ENCODE data around the gene TBC1D22A. TPM values are rescaled to one million over a fixed set of nuclear protein-coding genes. Genes with fewer than 3 reads are reported as not detected.

The TBC1D22A gene
- total and polyA plus RNA-seq, 2 donors from 2014 or later = 24.6 to 39.4 TPM

- DNase-seq (peak in 1 of 5 donors; percentile 65), FAIRE-seq (no peak)
- Histone ChIP-seq H3K4me3 (ENCODE audit: low read length in 3 of 3) (no peak overlapping the region), H3K27ac (ENCODE audit: low read depth in 2 of 2, low read length in 2 of 2) (no peak overlapping the region), H3K9ac (ENCODE audit: low read length in 3 of 3) (no peak overlapping the region), H3K27me3 (ENCODE audit: control insufficient read depth, insufficient read depth, low read length) (no peaks in the 10 kb centered on the region), H3K9me3 (ENCODE audit: control insufficient read depth in 2 of 3, insufficient read depth in 1 of 3, low read length in 3 of 3) (no peaks in the 10 kb centered on the region), H3K36me3 (ENCODE audit: control insufficient read depth in 2 of 3, insufficient read depth in 3 of 3, low read length in 3 of 3) (peaks cover 0 to 6% (median 1%) of the 10 kb centered on the region in 3 donors), H3K4me1 (ENCODE audit: control insufficient read depth in 2 of 3, insufficient read depth in 2 of 3, low read depth in 1 of 3, low read length in 3 of 3) (no peaks in the 10 kb centered on the region)
- intact Hi-C loops (cut with DNase I) = no loop called here
- TF ChIP-seq CTCF (IDR thresholded peaks at IDR 0.05; ENCODE audit: borderline replicate concordance, extremely low read depth, insufficient read depth) = no peak
Measured at GRCh38 chr22:47054231-47055072, 292.0 kb downstream of the TBC1D22A start.

- no peaks in the 10 kb centered on the region for H3K27me3 ChIP-seq (ENCODE audit: control insufficient read depth, insufficient read depth, low read length)
- DNase-seq (peak in 1 of 5 donors; percentile 39), FAIRE-seq (no peak)
- intact Hi-C loops (cut with DNase I) = no loop called here
- H3K27ac ChIP-seq (ENCODE audit: low read depth in 2 of 2, low read length in 2 of 2) = no peak overlapping the region
- H3K9me3 ChIP-seq (ENCODE audit: control insufficient read depth in 2 of 3, insufficient read depth in 1 of 3, low read length in 3 of 3) = no peaks in the 10 kb centered on the region
- no peaks in the 10 kb centered on the region for H3K4me1 ChIP-seq (ENCODE audit: control insufficient read depth in 2 of 3, insufficient read depth in 2 of 3, low read depth in 1 of 3, low read length in 3 of 3)
- no peak for TF ChIP-seq CTCF (IDR thresholded peaks at IDR 0.05; ENCODE audit: borderline replicate concordance, extremely low read depth, insufficient read depth)
- no peak overlapping the region for H3K4me3 ChIP-seq (ENCODE audit: low read length in 3 of 3)
- no peak overlapping the region for H3K9ac ChIP-seq (ENCODE audit: low read length in 3 of 3)
- H3K36me3 ChIP-seq (ENCODE audit: control insufficient read depth in 2 of 3, insufficient read depth in 3 of 3, low read length in 3 of 3) = peaks cover 0 to 6% (median 3%) of the 10 kb centered on the region in 3 donors
Measured at GRCh38 chr22:47055073-47055355, 292.6 kb downstream of the TBC1D22A start.

DNA sequence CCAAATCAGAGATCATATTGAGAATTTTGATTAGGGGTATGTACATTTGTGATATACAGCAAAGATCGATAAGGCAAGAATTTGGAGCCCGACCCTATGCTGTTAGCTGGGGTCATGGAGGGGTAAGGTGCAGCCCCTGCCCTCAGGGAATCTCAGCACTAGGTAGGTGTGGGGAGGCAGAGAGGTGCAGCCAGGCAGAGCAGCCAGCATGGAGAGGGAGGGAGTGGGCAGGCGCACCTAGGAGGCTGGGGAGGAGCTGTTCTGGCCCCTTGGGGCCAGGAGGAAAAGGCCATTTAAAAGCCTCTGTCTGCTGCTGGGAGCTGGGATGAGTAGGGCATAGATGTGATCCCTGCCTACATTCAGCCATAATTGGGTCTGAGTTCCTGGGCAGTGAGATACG, 293.0 kb downstream of the TBC1D22A start:
- DNase-seq = peak in 2 of 5 donors; percentile 33 to 43
- Histone ChIP-seq H3K36me3 (ENCODE audit: control insufficient read depth in 2 of 3, insufficient read depth in 3 of 3, low read length in 3 of 3) (peaks cover 0 to 6% (median 3%) of the 10 kb centered on the region in 3 donors), H3K4me1 (ENCODE audit: control insufficient read depth in 2 of 3, insufficient read depth in 2 of 3, low read depth in 1 of 3, low read length in 3 of 3) (no peaks in the 10 kb centered on the region), H3K27ac (ENCODE audit: low read depth in 2 of 2, low read length in 2 of 2) (no peak overlapping the region), H3K9ac (ENCODE audit: low read length in 3 of 3) (no peak overlapping the region), H3K27me3 (ENCODE audit: control insufficient read depth, insufficient read depth, low read length) (no peaks in the 10 kb centered on the region), H3K9me3 (ENCODE audit: control insufficient read depth in 2 of 3, insufficient read depth in 1 of 3, low read length in 3 of 3) (no peaks in the 10 kb centered on the region), H3K4me3 (ENCODE audit: low read length in 3 of 3) (no peak overlapping the region)
- intact Hi-C loops (cut with DNase I) = no loop called here
- FAIRE-seq = no peak
- TF ChIP-seq CTCF (IDR thresholded peaks at IDR 0.05; ENCODE audit: borderline replicate concordance, extremely low read depth, insufficient read depth) = no peak
